ENCODE measurements around the gene MAN2B2.

MAN2B2 gene

DNA sequence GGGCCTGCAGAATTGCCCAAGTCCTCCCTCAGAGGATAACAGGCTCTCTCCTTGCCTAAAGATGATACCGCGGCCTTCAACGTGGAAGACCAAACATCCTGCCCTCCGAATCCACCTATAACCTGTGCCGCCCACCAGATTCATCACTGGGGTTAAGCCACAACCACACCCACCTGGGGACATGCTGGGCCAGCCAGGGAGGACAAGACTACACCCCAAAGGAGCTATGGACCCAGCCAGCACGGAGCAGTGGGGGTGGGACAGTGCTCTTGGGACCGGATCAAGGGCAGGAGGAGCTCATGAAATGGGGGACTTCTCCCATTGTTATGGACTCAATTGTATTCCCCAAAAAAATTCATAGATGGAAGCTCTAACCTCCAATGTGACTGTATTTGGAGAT lies 6.8 kb upstream of the MAN2B2 start:
- no peak for ATAC-seq
- Mint-ChIP-seq H3K27ac (no peak overlapping the region), H3K36me3 (ENCODE audit: low read depth) (no peaks in the 10 kb centered on the region), H3K9me3 (no peaks in the 10 kb centered on the region), H3K4me1 (no peaks in the 10 kb centered on the region), H3K27me3 (peaks cover 22% of the 10 kb centered on the region), H3K4me3 (no peak overlapping the region)
- no peak for DNase-seq

DNA sequence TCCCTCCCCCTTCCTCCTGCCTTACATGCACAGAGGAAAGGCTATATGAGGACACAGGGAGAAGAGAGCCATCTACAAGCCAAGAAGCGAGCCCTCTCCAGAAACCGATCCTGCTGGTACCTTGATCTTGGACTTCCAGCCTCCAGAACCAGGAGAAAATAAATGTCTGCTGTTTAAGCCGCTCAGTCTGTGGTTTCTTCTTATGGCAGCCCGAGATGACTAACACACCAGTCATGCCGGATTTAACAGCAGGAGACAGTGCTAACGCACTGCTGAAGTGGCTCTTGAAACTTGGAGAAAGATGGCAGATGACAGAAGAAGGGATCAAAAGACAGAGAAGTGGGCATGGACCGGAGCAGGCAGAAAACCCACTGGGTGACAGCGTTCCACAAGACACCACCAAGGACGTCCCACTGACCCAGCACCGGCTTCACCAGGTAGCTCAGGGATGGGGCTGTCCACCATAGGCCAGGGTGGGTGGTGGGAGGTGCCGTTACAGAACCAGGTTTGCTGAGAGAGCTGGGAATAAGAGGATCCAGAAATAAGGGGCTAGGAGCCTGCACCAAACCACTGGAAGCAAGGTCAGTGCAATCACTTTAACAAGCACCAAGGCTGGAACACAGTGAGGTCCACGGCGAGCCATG lies 6.2 kb upstream of the MAN2B2 start:
- ATAC-seq (no peak), DNase-seq (no peak)
- peaks cover 22% of the 10 kb centered on the region for H3K27me3 Mint-ChIP-seq
- H3K9me3 Mint-ChIP-seq, result no peaks in the 10 kb centered on the region
- H3K4me1 Mint-ChIP-seq, result no peaks in the 10 kb centered on the region
- H3K36me3 Mint-ChIP-seq (ENCODE audit: low read depth), result no peaks in the 10 kb centered on the region
- H3K4me3 Mint-ChIP-seq, result no peak overlapping the region
- H3K27ac Mint-ChIP-seq, result no peak overlapping the region

DNA sequence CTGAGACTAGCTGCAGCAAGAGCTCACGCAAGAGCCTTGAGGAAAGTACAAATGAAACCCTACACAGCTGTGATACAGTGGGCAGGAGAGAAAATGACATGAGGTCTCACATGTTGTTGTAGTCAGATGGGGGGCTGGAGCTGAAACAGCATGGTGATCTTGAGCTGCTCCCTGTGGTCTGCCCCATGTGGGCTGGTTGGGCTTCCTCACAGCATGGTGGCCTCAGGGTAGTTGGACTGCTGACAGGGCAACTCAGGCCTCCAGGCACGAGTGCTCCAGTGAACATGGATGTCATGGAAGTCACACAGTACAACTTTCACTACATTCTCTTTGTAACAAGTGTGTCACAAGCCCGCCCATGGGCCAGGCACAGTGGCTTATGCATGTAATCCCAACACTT lies 3.4 kb upstream of the MAN2B2 start:
- Mint-ChIP-seq H3K27ac (no peak overlapping the region), H3K36me3 (ENCODE audit: low read depth) (no peaks in the 10 kb centered on the region), H3K4me1 (peaks cover 3% of the 10 kb centered on the region), H3K27me3 (peaks cover 3% of the 10 kb centered on the region), H3K4me3 (no peak overlapping the region), H3K9me3 (no peaks in the 10 kb centered on the region)
- DNase-seq (no peak), ATAC-seq (no peak)

DNA sequence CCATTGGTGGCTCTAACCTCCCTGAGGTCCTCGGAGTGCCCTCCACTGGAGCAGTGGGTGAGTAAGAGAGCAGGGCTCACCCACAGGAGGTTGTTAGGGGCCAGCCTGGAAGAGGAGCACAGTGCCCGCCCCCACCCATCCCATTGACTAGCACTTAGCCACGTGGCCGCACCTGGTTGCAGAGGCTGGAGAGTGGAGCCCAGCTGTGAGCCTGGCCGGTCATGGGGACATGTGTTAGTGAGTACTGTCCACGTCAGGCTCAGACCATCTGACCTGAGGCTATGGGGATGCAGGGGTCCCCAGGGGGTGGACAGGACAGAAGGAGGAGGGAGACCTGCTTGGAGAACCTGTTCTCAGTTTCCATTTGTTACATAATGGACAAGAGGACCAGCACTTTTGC lies 1.4 kb upstream of the MAN2B2 start:
- H3K9me3 Mint-ChIP-seq, result no peaks in the 10 kb centered on the region
- DNase-seq (no peak), ATAC-seq (no peak)
- no peak overlapping the region for H3K27ac Mint-ChIP-seq
- H3K27me3 Mint-ChIP-seq, result no peaks in the 10 kb centered on the region
- peaks cover 6% of the 10 kb centered on the region for H3K36me3 Mint-ChIP-seq (ENCODE audit: low read depth)
- peaks cover 3% of the 10 kb centered on the region for H3K4me1 Mint-ChIP-seq
- H3K4me3 Mint-ChIP-seq, result no peak overlapping the region

DNA sequence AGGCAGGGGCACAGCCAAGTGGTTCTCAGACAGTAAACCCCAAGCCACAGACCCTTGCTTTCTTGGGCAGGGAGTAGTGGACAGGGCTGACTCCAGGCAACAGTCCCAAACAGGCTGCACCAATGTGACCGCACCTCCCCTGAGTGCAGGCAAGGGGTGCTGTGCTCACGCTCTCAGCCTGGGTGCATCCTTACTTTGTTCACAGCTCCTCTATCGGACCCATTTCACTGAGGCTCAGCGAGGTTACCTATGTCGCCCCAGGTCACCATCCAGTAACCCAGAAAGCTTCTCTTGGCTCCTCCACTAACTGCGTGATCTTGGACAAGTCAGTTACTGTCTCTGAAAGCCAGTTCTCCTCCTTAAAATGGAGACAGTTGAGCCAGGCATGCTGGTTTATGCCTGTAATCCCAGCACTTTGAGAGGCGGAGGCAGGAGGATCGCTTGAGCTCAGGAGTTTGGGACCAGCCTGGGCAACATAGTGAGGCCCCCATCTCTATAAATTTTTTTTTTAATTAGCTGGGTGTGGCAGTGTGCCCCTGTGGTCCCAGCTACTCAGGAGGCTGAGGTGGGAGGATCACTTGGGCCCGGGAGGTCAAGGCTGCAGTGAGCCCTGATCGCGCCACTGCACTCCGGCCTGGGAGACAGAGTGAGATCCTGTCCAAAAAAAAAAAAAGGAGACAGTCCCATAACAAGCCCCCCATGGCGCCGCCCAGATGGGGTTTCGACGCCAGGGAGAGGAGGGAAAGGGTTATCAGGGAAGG lies 823 bp upstream of the MAN2B2 start:
- peaks cover 6% of the 10 kb centered on the region for H3K36me3 Mint-ChIP-seq (ENCODE audit: low read depth)
- H3K9me3 Mint-ChIP-seq, result no peaks in the 10 kb centered on the region
- H3K4me1 Mint-ChIP-seq, result peaks cover 3% of the 10 kb centered on the region
- no peaks in the 10 kb centered on the region for H3K27me3 Mint-ChIP-seq
- peak overlapping the region; percentile 84 for H3K4me3 Mint-ChIP-seq
- DNase-seq (no peak), ATAC-seq (no peak)
- peak overlapping the region; percentile 77 for H3K27ac Mint-ChIP-seq

DNA sequence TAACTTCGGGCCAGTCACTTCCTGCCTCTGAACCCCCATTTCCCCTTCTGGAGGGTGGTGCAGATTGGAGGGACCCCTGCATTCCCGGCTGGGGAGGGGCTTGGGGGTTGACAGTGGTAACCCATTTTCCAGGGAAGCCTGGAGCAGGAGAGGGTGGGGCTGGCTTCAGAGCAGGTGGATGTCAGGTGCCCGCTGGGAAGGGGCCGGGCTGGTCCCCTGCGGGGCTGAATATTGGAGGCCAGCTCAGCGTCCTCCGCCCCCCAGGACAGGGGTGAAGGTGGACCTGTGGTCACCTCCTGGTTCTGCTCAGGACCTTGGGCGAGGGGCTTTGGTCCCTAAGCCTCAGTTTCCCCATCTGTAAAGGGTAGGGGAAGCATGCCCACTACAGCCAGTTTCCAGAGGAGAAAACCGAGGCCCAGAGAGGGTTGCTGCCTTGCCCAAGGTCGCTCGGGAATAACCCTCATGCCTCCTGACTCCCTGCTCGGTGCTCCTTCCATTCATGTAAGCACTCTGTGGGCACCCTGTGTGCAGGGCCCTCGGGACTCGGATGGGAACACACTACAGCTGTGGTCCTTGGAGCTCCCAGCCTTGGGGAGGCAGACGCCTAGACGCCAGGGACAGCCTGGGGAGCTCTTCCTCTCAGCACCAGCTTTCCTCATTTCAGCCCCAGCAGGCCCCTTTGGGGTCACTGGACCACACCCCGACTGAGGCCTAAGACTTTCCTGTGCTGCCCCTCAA lies 683 bp downstream of the MAN2B2 start:
- ATAC-seq, result no peak
- peak overlapping the region; percentile 56 for H3K27ac Mint-ChIP-seq
- peaks cover 3% of the 10 kb centered on the region for H3K4me1 Mint-ChIP-seq
- H3K9me3 Mint-ChIP-seq, result peaks cover 5% of the 10 kb centered on the region
- H3K4me3 Mint-ChIP-seq, result peak overlapping the region; percentile 84
- peaks cover 17% of the 10 kb centered on the region for H3K36me3 Mint-ChIP-seq (ENCODE audit: low read depth)
- no peak for DNase-seq
- no peaks in the 10 kb centered on the region for H3K27me3 Mint-ChIP-seq

DNA sequence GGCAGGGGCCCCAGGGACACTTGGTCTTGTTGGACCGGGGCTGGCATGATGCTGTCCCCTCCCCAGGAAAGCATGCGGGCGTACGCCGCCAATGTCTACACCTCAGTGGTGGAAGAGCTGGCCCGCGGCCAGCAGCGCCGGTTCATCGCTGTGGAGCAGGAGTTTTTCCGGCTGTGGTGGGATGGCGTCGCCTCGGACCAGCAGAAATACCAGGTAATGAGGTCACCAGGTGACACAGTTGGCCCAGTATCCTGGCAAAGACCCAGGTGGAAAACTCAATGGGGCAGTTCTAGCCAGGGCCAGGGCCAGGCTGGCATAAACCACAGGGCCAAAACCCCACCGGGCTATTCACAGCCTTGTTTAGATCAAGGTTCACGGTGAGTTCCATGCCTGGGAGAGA lies 1.5 kb downstream of the MAN2B2 start:
- no peaks in the 10 kb centered on the region for H3K27me3 Mint-ChIP-seq
- peaks cover 21% of the 10 kb centered on the region for H3K36me3 Mint-ChIP-seq (ENCODE audit: low read depth)
- H3K9me3 Mint-ChIP-seq, result peaks cover 5% of the 10 kb centered on the region
- no peak for DNase-seq
- H3K4me1 Mint-ChIP-seq, result peaks cover 3% of the 10 kb centered on the region
- ATAC-seq, result no peak
- H3K27ac Mint-ChIP-seq, result no peak overlapping the region
- no peak overlapping the region for H3K4me3 Mint-ChIP-seq

DNA sequence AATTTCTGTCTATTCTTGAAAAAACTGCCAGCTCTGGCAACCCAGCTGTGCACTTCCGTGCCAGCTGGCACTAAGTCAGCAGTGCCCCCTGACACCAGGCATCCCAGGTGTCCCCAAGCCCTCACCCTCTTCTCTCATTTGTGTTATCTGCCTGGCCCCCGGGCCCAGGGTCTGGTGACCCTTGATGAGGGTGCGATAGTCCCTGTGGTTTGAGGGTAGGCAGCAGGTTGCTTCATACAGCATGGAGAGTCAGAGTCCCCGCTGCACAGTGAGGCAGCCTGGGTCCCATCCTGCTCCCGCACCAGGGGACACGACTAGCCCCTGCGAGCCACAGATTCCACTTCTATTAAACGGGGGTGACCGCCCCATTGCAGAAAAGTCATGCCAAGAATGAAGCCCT lies 1.9 kb downstream of the MAN2B2 start:
- H3K27me3 Mint-ChIP-seq, result no peaks in the 10 kb centered on the region
- no peak for ATAC-seq
- H3K4me1 Mint-ChIP-seq, result peaks cover 3% of the 10 kb centered on the region
- H3K27ac Mint-ChIP-seq, result no peak overlapping the region
- H3K36me3 Mint-ChIP-seq (ENCODE audit: low read depth), result peaks cover 21% of the 10 kb centered on the region
- peaks cover 5% of the 10 kb centered on the region for H3K9me3 Mint-ChIP-seq
- peak overlapping the region; percentile 40 for H3K4me3 Mint-ChIP-seq
- DNase-seq, result no peak

DNA sequence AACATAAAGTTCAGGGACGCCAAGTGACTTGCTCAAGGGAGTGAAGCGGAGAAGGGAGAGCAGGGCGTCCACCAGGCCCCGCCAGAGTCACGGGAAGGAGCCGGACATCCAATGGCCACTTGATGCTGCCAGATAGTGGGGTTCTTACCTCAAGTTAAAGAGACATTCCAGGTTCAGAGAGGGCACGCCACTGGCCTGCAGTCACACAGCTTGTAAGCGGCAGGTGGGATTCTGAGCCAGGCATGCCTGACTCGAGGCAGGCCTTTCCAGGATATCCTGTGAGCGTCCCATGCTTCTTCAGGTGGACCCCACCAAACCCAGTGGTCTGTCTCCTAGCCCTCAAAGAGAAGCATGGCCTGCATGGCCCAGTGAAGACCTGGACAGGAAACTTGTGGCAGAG lies 2.4 kb downstream of the MAN2B2 start:
- DNase-seq, result no peak
- Mint-ChIP-seq H3K4me1 (peaks cover 3% of the 10 kb centered on the region), H3K27me3 (no peaks in the 10 kb centered on the region), H3K27ac (no peak overlapping the region), H3K4me3 (no peak overlapping the region), H3K36me3 (ENCODE audit: low read depth) (peaks cover 24% of the 10 kb centered on the region), H3K9me3 (peaks cover 5% of the 10 kb centered on the region)
- ATAC-seq, result no peak

DNA sequence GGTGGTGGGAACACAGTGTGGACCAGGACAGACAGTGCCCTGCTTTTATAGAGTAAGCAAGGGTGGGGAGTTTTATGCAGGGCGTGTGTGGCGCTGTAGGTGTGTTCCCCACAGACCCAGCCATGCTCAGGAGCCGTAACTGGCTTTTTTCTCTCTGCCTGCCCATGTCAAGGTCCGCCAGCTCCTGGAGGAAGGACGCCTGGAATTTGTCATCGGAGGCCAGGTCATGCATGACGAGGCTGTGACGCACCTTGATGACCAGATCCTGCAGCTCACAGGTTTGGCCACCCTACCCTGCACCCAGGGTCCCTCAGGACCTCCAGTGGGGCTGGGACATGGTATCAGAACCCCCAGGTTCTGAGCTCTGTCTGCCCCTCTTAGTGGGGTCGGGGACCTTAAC lies 3.2 kb downstream of the MAN2B2 start:
- Mint-ChIP-seq H3K36me3 (ENCODE audit: low read depth) (peaks cover 29% of the 10 kb centered on the region), H3K4me1 (peaks cover 3% of the 10 kb centered on the region), H3K27me3 (no peaks in the 10 kb centered on the region), H3K4me3 (no peak overlapping the region), H3K27ac (no peak overlapping the region), H3K9me3 (peaks cover 5% of the 10 kb centered on the region)
- DNase-seq (no peak), ATAC-seq (no peak)

DNA sequence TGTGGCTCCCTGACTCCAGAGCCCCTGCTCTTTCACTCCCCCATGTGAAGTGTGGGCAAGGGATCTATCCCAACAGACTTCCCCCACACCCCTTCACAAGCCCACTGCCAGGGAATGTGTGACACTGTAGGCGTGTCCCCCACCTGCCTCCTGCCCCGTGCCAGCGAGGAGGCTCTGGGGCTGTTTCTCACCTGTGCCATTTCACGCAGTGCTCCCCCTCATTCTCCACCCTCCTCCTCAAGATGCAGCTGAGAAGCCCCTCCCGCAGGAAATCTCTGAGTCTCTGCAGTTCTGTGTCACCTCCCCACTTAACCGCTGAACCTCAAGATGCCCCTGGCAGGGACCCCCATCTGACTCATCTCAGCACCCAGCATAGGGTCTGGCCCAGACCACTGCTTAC lies 5.4 kb downstream of the MAN2B2 start:
- Mint-ChIP-seq H3K36me3 (ENCODE audit: low read depth) (peaks cover 41% of the 10 kb centered on the region), H3K9me3 (peaks cover 5% of the 10 kb centered on the region), H3K27ac (no peak overlapping the region), H3K4me1 (no peaks in the 10 kb centered on the region), H3K4me3 (no peak overlapping the region), H3K27me3 (no peaks in the 10 kb centered on the region)
- DNase-seq (no peak), ATAC-seq (no peak)

DNA sequence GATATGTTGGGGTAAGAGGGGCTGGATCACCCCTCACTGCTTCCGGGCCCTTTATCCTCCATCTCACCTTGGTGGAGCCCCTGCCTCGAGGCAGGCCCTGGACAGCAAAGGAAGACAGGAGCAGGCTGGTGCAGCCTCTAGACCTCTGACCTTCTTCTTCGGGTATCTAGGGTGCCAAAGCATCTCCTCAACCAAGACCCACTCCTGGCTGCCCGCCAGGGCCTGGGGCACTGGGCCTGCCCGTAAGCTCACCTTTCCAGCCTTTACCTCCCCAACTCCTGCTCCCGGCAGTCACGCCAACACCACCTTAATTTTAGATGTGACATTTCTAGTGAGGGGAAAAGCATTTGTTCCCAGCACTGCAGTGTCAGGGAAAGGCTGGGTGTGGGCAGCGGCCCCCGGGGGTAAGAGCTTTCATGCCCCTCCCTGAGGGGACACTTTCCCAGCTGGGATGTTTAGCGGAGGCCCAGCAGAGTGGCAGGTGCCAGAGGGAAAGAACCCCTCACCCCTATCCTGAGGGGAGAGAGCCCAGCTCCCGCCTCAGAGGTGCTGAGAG lies 6.7 kb downstream of the MAN2B2 start:
- no peak for ATAC-seq
- H3K4me1 Mint-ChIP-seq, result no peaks in the 10 kb centered on the region
- H3K27me3 Mint-ChIP-seq, result no peaks in the 10 kb centered on the region
- DNase-seq, result no peak
- H3K9me3 Mint-ChIP-seq, result peaks cover 5% of the 10 kb centered on the region
- H3K36me3 Mint-ChIP-seq (ENCODE audit: low read depth), result peaks cover 43% of the 10 kb centered on the region
- H3K27ac Mint-ChIP-seq, result no peak overlapping the region
- H3K4me3 Mint-ChIP-seq, result no peak overlapping the region

DNA sequence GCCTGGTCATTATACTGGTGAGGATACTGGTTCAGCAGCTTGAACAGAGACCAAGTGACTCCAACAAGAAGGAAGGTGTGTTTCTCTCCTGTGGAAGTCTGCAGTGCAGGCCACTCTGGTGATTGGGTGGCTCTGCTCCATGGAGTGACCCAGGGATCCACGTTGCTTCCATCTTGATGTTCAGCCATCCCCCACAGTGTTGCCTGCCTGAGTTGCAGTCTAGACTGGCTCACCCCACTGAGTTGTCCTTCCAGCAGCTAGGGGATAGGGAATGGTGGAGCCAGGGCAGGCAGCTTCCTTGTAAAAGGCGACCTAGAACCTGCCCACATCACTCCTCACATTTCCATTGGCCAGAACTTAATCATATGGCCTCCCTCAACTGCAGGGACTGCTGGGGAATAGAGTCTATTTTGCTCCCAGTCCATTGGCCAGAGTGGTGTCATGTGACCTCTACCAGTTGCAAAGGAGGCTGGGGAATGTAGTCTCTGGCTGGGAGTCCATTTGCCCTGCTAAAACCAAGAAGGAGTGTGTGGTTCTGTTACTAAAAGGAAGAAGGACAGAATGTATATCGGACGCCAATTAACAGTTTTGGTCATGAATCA lies 8.0 kb downstream of the MAN2B2 start:
- Mint-ChIP-seq H3K9me3 (peaks cover 5% of the 10 kb centered on the region), H3K27me3 (no peaks in the 10 kb centered on the region), H3K4me3 (no peak overlapping the region), H3K36me3 (ENCODE audit: low read depth) (peaks cover 37% of the 10 kb centered on the region), H3K27ac (no peak overlapping the region), H3K4me1 (no peaks in the 10 kb centered on the region)
- ATAC-seq (peak; percentile 61), DNase-seq (no peak)

DNA sequence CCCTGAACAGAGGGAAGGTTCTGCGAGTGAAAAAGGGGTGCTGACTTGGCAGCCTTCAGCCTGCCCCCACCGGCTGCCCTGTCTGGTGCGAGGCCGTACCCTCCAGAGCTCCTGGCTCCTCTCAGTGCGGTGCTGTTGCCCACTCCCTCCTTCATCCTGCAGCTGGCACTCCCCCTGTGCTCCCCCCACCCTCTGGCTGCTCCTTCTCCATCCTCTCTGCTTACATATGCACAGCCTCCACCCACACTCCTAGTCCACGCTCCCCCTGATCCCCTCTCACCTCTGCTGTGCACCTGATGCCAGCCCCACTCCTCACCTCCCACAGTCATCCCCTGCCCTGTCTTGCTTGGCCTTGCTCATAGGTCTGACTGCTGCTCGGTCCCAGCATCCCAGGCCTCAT lies 9.9 kb downstream of the MAN2B2 start:
- Mint-ChIP-seq H3K9me3 (no peaks in the 10 kb centered on the region), H3K27me3 (no peaks in the 10 kb centered on the region), H3K36me3 (ENCODE audit: low read depth) (peaks cover 32% of the 10 kb centered on the region), H3K4me1 (no peaks in the 10 kb centered on the region), H3K4me3 (no peak overlapping the region), H3K27ac (no peak overlapping the region)
- DNase-seq (no peak), ATAC-seq (no peak)
